Sigmoid colon (tissue), 4 donors: ENCODE data around the gene GALNT8.

ENCODE experiments used
- CTCF ChIP-seq, 4 experiments: fragments of 450-650 bp in 3 of 4; fragments of 200-600 bp in 1 of 4; IDR thresholded peaks; one replicate each; pipeline ENCODE4 v1.5.1; 2016 to 2019; ENCODE audit warnings: antibody characterized with exemption in 4 of 4, mild to moderate bottlenecking in 3 of 4, moderate library complexity in 2 of 4
- EP300 ChIP-seq, 4 donors: sonication (generic); formaldehyde crosslinking; IDR thresholded peaks; one replicate each; pipeline ENCODE4 v1.6.1; 2017; ENCODE audit warnings: antibody characterized with exemption in 4 of 4
- POLR2A ChIP-seq, 2 donors: fragments of 450-650 bp; IDR thresholded peaks; one replicate each; pipeline ENCODE4 v1.6.1; 2016; ENCODE audit warnings: antibody characterized with exemption in 2 of 2, mild to moderate bottlenecking in 2 of 2, moderate library complexity in 2 of 2

GRCh38 chr12:4707306-4707705, 12.9 kb upstream of the GALNT8 start:
- TF ChIP-seq CTCF (IDR thresholded peaks at IDR 0.05) (no peak), EP300 (IDR thresholded peaks at IDR 0.05) (no peak), POLR2A (IDR thresholded peaks at IDR 0.05) (no peak)
